Stimulated activated CD4-positive, alpha-beta T cell treated with anti-CD3 and anti-CD28 coated beads, Interleukin-4, amount 100 ng/mL, for 4 hours (primary cell): ENCODE results near the gene PPM1D.
"Not testable (repeated sequence)": the region's sequence is repeated elsewhere in the genome, so short reads cannot be mapped to it uniquely, and the experiment has no call there.

Experiments used
- DNase-seq, 2 experiments: peaks; one replicate each; pipeline ENCODE4 v3.0.0-alpha.2; 2020

Gene PPM1D

GRCh38 chr17:60594170-60594569 is 5.8 kb upstream of the PPM1D start:
- not testable (repeated sequence) for DNase-seq

- DNase-seq, result no peak
Observed at GRCh38 chr17:60594734-60595133, 5.3 kb upstream of the PPM1D start.

GRCh38 chr17:60597297-60597696 is 2.7 kb upstream of the PPM1D start:
- no peak for DNase-seq

GRCh38 chr17:60598001-60598736 is 1.8 kb upstream of the PPM1D start:
- no peak for DNase-seq

GRCh38 chr17:60599220-60599619 is 773 bp upstream of the PPM1D start:
- DNase-seq, result no peak

- DNase-seq, result peak; percentile 47 to 52
Observed at GRCh38 chr17:60600490-60601446, 775 bp downstream of the PPM1D start.

- DNase-seq, result peak in 1 of 2 experiments; percentile 29
Observed at GRCh38 chr17:60601447-60602384, 1.7 kb downstream of the PPM1D start.

GRCh38 chr17:60602385-60602742 is 2.4 kb downstream of the PPM1D start:
- DNase-seq, result no peak

- DNase-seq, result no peak
Observed at GRCh38 chr17:60602871-60603270, 2.9 kb downstream of the PPM1D start.

GRCh38 chr17:60603477-60603876 is 3.5 kb downstream of the PPM1D start:
- DNase-seq, result not testable (repeated sequence)

- no peak for DNase-seq
Observed at GRCh38 chr17:60604686-60605334, 4.8 kb downstream of the PPM1D start.

GRCh38 chr17:60606036-60606435 is 6.0 kb downstream of the PPM1D start:
- no peak for DNase-seq

- no peak for DNase-seq
Observed at GRCh38 chr17:60610473-60610872, 10.5 kb downstream of the PPM1D start.

GRCh38 chr17:60611321-60611720 is 11.3 kb downstream of the PPM1D start:
- not testable (repeated sequence) for DNase-seq

- no peak for DNase-seq
Observed at GRCh38 chr17:60613325-60613724, 13.3 kb downstream of the PPM1D start.

- DNase-seq, result not testable (repeated sequence)
Observed at GRCh38 chr17:60613796-60614195, 13.8 kb downstream of the PPM1D start.

- DNase-seq, result not testable (repeated sequence)
Observed at GRCh38 chr17:60614247-60614646, 14.3 kb downstream of the PPM1D start.

GRCh38 chr17:60615108-60615507 is 15.1 kb downstream of the PPM1D start:
- DNase-seq, result no peak

- DNase-seq, result no peak
Observed at GRCh38 chr17:60615840-60616239, 15.8 kb downstream of the PPM1D start.

GRCh38 chr17:60618080-60618479 is 18.1 kb downstream of the PPM1D start:
- DNase-seq, result no peak

GRCh38 chr17:60618854-60619526 is 19.0 kb downstream of the PPM1D start:
- DNase-seq, result no peak

- no peak for DNase-seq
Observed at GRCh38 chr17:60622961-60623360, 23.0 kb downstream of the PPM1D start.
